GM12878 (cell line): ENCODE measurements around the gene HS6ST3. TPM values are rescaled to one million over a fixed set of nuclear protein-coding genes. Genes with fewer than 3 reads are reported as not detected.

Source experiments
- ATAC-seq: fragments of 200-7000 bp; cut with Tn5 transposase; 3 replicates; pipeline ENCODE4 v1.9.1; 2020; ENCODE audit warnings: mild to moderate bottlenecking, moderate library complexity
- BruUV-seq: library from RNA; stranded (reverse); fragments of 400-500 nt; replicated peaks from 2 replicates; lab custom pipeline; 2021; lab: Mats Ljungman, UMichigan
- CTCF ChIA-PET: fragments of 300-600 bp; sonication (Branson Sonifier 250); formaldehyde crosslinking; extraction: SDS; loops from one replicate; lab custom pipeline; 2021; ENCODE audit warnings: inconsistent platforms; lab: Yijun Ruan, JAX
- POLR2A ChIA-PET: fragments of 350-600 bp; formaldehyde crosslinking; extraction: SDS; loops from one replicate; lab custom pipeline; 2021; ENCODE audit warnings: inconsistent platforms; lab: Charles Lee
- RAD21 ChIA-PET: fragments of 300-600 bp; sonication (Branson Sonifier 250); formaldehyde crosslinking; loops from one replicate; lab custom pipeline; 2023; ENCODE audit warnings: antibody characterized with exemption; ENCODE audit not compliant: unreplicated experiment; lab: Charles Lee
- SMC1A ChIA-PET: fragments of 300-600 bp; sonication (Branson Sonifier 250); formaldehyde crosslinking; loops from one replicate; lab custom pipeline; 2023; ENCODE audit not compliant: unreplicated experiment, uncharacterized antibody; lab: Charles Lee
- DNase-seq: peaks from one replicate; pipeline ENCODE4 v3.0.0-alpha.2; 2011; ENCODE audit warnings: low read depth, low spot score
- FAIRE-seq: peaks from 3 replicates; lab custom pipeline; 2011; peaks lifted over from hg19 to GRCh38; lab: Jason Lieb, UNC
- H2AFZ ChIP-seq: 2 replicates; pipeline ENCODE4 v1.6.0; 2011; ENCODE audit warnings: low read depth, low read length, control low read depth; ENCODE audit not compliant: control insufficient read depth
- H3K27ac ChIP-seq: 2 replicates; pipeline ENCODE4 v1.5.1; 2011; ENCODE audit warnings: control low read depth; ENCODE audit not compliant: control insufficient read depth, insufficient read depth
- H3K27me3 ChIP-seq, 2 experiments: replicated peaks in 1 of 2; 2 replicates each; pipeline versions ENCODE4 v1.6.0 to v1.6.1; 2011; ENCODE audit warnings: low read length in 1 of 2; ENCODE audit not compliant: control insufficient read depth in 2 of 2, insufficient read depth in 2 of 2
- H3K36me3 ChIP-seq, 2 experiments: 2 replicates each; pipeline ENCODE4 v1.5.1; 2011; ENCODE audit warnings: low read length in 1 of 2; ENCODE audit not compliant: control insufficient read depth in 2 of 2, insufficient read depth in 2 of 2
- H3K4me1 ChIP-seq: 2 replicates; pipeline ENCODE4 v1.6.1; 2011; ENCODE audit warnings: mild to moderate bottlenecking, low read length, moderate library complexity, mixed read lengths; ENCODE audit not compliant: control insufficient read depth, insufficient read depth
- H3K4me2 ChIP-seq: 2 replicates; pipeline ENCODE4 v1.6.0; 2011; ENCODE audit warnings: control low read depth; ENCODE audit not compliant: control insufficient read depth, insufficient read depth
- H3K4me3 ChIP-seq: fragments of 200-600 bp; sonication (generic); 2 replicates; pipeline ENCODE4 v1.5.1; 2016
- H3K79me2 ChIP-seq: 2 replicates; pipeline ENCODE4 v1.6.0; 2011; ENCODE audit warnings: low read length; ENCODE audit not compliant: control insufficient read depth, insufficient read depth
- H3K9ac ChIP-seq: 2 replicates; pipeline ENCODE4 v1.8.0; 2011; ENCODE audit warnings: low read length, control low read depth, mixed read lengths; ENCODE audit not compliant: control insufficient read depth, insufficient read depth
- H3K9me3 ChIP-seq: replicated peaks from 3 replicates; pipeline ENCODE4 v1.5.1; 2011; ENCODE audit warnings: mild to moderate bottlenecking, low read length; ENCODE audit not compliant: control insufficient read depth, insufficient read depth
- H4K20me1 ChIP-seq: 2 replicates; pipeline ENCODE4 v1.6.0; 2011; ENCODE audit not compliant: control insufficient read depth, insufficient read depth
- FOS ChIP-seq: IDR thresholded peaks from 3 replicates; pipeline ENCODE4 v1.6.1; 2011; ENCODE audit warnings: borderline replicate concordance; ENCODE audit not compliant: insufficient read length; ENCODE audit errors: extremely low read depth
- GABPA ChIP-seq: IDR thresholded peaks from 2 replicates; pipeline ENCODE4 v1.6.1; 2014; ENCODE audit warnings: antibody characterized with exemption, low read depth, mild to moderate bottlenecking, inconsistent platforms
- HDGF ChIP-seq: fragments of 450-650 bp; IDR thresholded peaks from 2 replicates; pipeline ENCODE4 v1.6.1; 2016; ENCODE audit warnings: antibody characterized with exemption
- TCF7 ChIP-seq: IDR thresholded peaks from 2 replicates; pipeline ENCODE4 v1.6.1; 2014; ENCODE audit warnings: antibody characterized with exemption, borderline replicate concordance
- WGBS: methylation state at CpG from one replicate; pipeline ENCODE4 v1.1.6; 2016; ENCODE audit warnings: low lambda C conversion rate; ENCODE audit not compliant: insufficient replicate concordance, insufficient coverage; ENCODE audit errors: missing lambda C conversion rate; 5-methylcytosine and 5-hydroxymethylcytosine counted together
- in situ Hi-C: fragments of 300-500 bp; cut with MboI; formaldehyde crosslinking; loops from 9 replicates; pipeline ENCODE4 v1.14.3; 2018; ENCODE audit warnings: mixed read lengths
- intact Hi-C: fragments of 100-400 bp; cut with micrococcal nuclease; formaldehyde crosslinking; loops from one replicate; pipeline ENCODE4 v1.14.2; 2022; ENCODE audit not compliant: unreplicated experiment
- polyA plus RNA-seq, 11 experiments: library from polyadenylated mRNA; depleted of rRNA in 4 of 11; unstranded in 6 of 11; stranded (reverse) in 5 of 11; fragments of >200 nt; fragmentation: Nextera tagmentation in 4 of 11; fragmentation: Illumina TruSeq in 1 of 11; extraction: Ambion mirVana in 4 of 11; extraction: Trizol in 1 of 11; gene quantifications; 1 replicate in 1 of 11; 2 replicates in 10 of 11; pipeline versions ENCODE4 v1.2.1 to v1.2.3, GENCODE V29; 2011 to 2016; ENCODE audit warnings: inconsistent platforms in 2 of 11, missing spikeins in 2 of 11, low read depth in 1 of 11
- total RNA-seq, 4 experiments: library from RNA; depleted of rRNA in 3 of 4; stranded (reverse); fragments of >200 nt in 3 of 4; fragmentation: Illumina TruSeq in 1 of 4; extraction: Trizol in 1 of 4; gene quantifications; 2 replicates each; pipeline versions ENCODE4 v1.2.1 to v1.2.3, GENCODE V29; 2013 to 2021
- TF ChIP-seq, protein P1 (sequence below): IDR thresholded peaks from 2 replicates; pipeline ENCODE4 v1.6.1; 2012; ENCODE audit warnings: low read length, inconsistent platforms
- TF ChIP-seq, protein P2 (sequence below): IDR thresholded peaks from 2 replicates; pipeline ENCODE4 v1.6.1; 2011; ENCODE audit warnings: low read depth, mild to moderate bottlenecking, low read length, moderate library complexity, borderline replicate concordance; ENCODE audit errors: extremely low read depth
- TF ChIP-seq, protein P3 (sequence below): fragments of 450-650 bp; IDR thresholded peaks from 2 replicates; pipeline ENCODE4 v1.6.1; 2018; ENCODE audit warnings: mild to moderate bottlenecking, low read depth, moderate library complexity; ENCODE audit not compliant: partially characterized antibody

HS6ST3 gene
- total and polyA plus RNA-seq, 10 of the 15 experiments (the other 5 are each of a cell fraction or from before 2014, with no cell fraction given): under 0.01 to 2.9 TPM; not detected in 8

DNA sequence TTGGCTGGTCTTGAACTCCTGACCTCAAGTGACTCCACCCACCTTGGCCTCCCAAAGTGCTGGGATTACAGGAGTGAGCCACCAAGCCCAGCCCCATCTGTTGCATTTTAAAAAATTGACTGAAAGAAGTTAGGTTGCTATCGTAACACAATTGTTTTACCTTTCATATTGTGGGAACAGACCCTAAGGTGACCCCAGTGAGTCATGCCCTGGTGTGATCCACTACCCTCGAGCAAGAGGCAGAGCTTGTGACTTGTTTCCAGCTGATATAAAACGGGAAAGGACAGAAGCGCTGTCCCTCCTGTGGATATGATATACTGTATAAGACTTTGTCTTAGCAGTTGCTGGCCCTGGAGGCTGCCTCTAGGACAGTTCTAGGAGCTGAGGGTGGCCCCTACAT is 308.6 kb downstream of the HS6ST3 start:
- Histone ChIP-seq H3K4me1 (no peaks in the 10 kb centered on the region), H3K79me2 (no peaks in the 10 kb centered on the region), H3K9ac (no peak overlapping the region), H4K20me1 (no peaks in the 10 kb centered on the region), H3K27me3 (no peaks in the 10 kb centered on the region), H3K4me3 (no peak overlapping the region), H3K36me3 (no peaks in the 10 kb centered on the region), H3K9me3 (no peaks in the 10 kb centered on the region), H3K4me2 (no peak overlapping the region), H2AFZ (no peak overlapping the region), H3K27ac (no peak overlapping the region)
- ChIA-PET POLR2A (no interaction called here), RAD21 (no interaction called here), SMC1A (no interaction called here), CTCF (no interaction called here)
- intact Hi-C loops (no loop called here), in situ Hi-C loops (no loop called here)
- no TSS peak for BruUV-seq
- 24% methylated on average over 4 of the region's 4 CpGs for WGBS
- no peak for FAIRE-seq
- DNase-seq: no peak
- ATAC-seq: no peak
- TF ChIP-seq, protein P1, sequence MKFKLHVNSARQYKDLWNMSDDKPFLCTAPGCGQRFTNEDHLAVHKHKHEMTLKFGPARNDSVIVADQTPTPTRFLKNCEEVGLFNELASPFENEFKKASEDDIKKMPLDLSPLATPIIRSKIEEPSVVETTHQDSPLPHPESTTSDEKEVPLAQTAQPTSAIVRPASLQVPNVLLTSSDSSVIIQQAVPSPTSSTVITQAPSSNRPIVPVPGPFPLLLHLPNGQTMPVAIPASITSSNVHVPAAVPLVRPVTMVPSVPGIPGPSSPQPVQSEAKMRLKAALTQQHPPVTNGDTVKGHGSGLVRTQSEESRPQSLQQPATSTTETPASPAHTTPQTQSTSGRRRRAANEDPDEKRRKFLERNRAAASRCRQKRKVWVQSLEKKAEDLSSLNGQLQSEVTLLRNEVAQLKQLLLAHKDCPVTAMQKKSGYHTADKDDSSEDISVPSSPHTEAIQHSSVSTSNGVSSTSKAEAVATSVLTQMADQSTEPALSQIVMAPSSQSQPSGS: no peak
- TF ChIP-seq FOS (no peak), GABPA (no peak), HDGF (no peak), TCF7 (no peak)
- TF ChIP-seq, protein P2, sequence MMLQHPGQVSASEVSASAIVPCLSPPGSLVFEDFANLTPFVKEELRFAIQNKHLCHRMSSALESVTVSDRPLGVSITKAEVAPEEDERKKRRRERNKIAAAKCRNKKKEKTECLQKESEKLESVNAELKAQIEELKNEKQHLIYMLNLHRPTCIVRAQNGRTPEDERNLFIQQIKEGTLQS: no peak
- TF ChIP-seq, protein P3, sequence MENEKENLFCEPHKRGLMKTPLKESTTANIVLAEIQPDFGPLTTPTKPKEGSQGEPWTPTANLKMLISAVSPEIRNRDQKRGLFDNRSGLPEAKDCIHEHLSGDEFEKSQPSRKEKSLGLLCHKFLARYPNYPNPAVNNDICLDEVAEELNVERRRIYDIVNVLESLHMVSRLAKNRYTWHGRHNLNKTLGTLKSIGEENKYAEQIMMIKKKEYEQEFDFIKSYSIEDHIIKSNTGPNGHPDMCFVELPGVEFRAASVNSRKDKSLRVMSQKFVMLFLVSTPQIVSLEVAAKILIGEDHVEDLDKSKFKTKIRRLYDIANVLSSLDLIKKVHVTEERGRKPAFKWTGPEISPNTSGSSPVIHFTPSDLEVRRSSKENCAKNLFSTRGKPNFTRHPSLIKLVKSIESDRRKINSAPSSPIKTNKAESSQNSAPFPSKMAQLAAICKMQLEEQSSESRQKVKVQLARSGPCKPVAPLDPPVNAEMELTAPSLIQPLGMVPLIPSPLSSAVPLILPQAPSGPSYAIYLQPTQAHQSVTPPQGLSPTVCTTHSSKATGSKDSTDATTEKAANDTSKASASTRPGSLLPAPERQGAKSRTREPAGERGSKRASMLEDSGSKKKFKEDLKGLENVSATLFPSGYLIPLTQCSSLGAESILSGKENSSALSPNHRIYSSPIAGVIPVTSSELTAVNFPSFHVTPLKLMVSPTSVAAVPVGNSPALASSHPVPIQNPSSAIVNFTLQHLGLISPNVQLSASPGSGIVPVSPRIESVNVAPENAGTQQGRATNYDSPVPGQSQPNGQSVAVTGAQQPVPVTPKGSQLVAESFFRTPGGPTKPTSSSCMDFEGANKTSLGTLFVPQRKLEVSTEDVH: no peak
